SJSA1 (cell line): ENCODE data around the gene R3HDML. TPM values are rescaled to one million over a fixed set of nuclear protein-coding genes. Genes with fewer than 3 reads are reported as not detected.
A peak's percentile ranks its signal among the peaks of the same experiment; 100 is the strongest.

Experiments
- DNase-seq, 2 experiments: peaks; one replicate each; pipeline ENCODE4 v3.0.0-alpha.2; 2015 to 2020; ENCODE audit warnings: low spot score in 2 of 2, low read depth in 1 of 2
- H3K27ac ChIP-seq: fragments of 250-450 bp; sonication (Bioruptor Pico); 2 replicates; pipeline ENCODE4 v1.5.1; 2020; ENCODE audit warnings: mild to moderate bottlenecking, moderate library complexity
- H3K27me3 ChIP-seq: fragments of 250-450 bp; sonication (Bioruptor Pico); replicated peaks from 2 replicates; pipeline ENCODE4 v1.5.1; 2020; ENCODE audit warnings: mild to moderate bottlenecking, moderate library complexity
- H3K36me3 ChIP-seq: fragments of 250-450 bp; sonication (Bioruptor Pico); 2 replicates; pipeline ENCODE4 v1.5.1; 2020; ENCODE audit warnings: mild to moderate bottlenecking
- H3K4me1 ChIP-seq: fragments of 250-450 bp; sonication (Bioruptor Pico); replicated peaks from 2 replicates; pipeline ENCODE4 v1.6.1; 2021; ENCODE audit warnings: mild to moderate bottlenecking
- H3K4me3 ChIP-seq: fragments of 250-450 bp; sonication (Bioruptor Pico); 2 replicates; pipeline ENCODE4 v1.5.1; 2020; ENCODE audit warnings: mild to moderate bottlenecking
- H3K9me3 ChIP-seq: fragments of 250-450 bp; sonication (Bioruptor Pico); replicated peaks from 2 replicates; pipeline ENCODE4 v1.5.1; 2020; ENCODE audit warnings: mild to moderate bottlenecking
- total RNA-seq: library from RNA; depleted of rRNA; stranded (reverse); fragments of >200 nt; shearing (Covaris generic); gene quantifications from 2 replicates; pipeline ENCODE4 v1.2.3, GENCODE V29; 2014; rRNA removed

The R3HDML gene
- total RNA-seq, 1 experiment from 2014 or later, result not detected

- Histone ChIP-seq H3K27ac (no peak overlapping the region), H3K4me3 (no peak overlapping the region), H3K9me3 (no peaks in the 10 kb centered on the region), H3K36me3 (no peaks in the 10 kb centered on the region), H3K4me1 (peaks cover 6% of the 10 kb centered on the region; the same call in 1 of the 2 replicates), H3K27me3 (no peaks in the 10 kb centered on the region)
- no peak for DNase-seq
Measured at GRCh38 chr20:44393608-44394451, 57.0 kb downstream of the R3HDML start.

GRCh38 chr20:44394452-44394701 lies 57.5 kb downstream of the R3HDML start:
- Histone ChIP-seq H3K9me3 (no peaks in the 10 kb centered on the region), H3K27ac (no peak overlapping the region), H3K4me1 (peaks cover 6% of the 10 kb centered on the region; the same call in 1 of the 2 replicates), H3K4me3 (no peak overlapping the region), H3K36me3 (no peaks in the 10 kb centered on the region), H3K27me3 (no peaks in the 10 kb centered on the region)
- no peak for DNase-seq

- H3K27me3 ChIP-seq, result no peaks in the 10 kb centered on the region
Measured at GRCh38 chr20:44394702-44395460, 58.0 kb downstream of the R3HDML start.

GRCh38 chr20:44395461-44396340 lies 58.9 kb downstream of the R3HDML start:
- Histone ChIP-seq H3K27me3 (no peaks in the 10 kb centered on the region), H3K4me3 (no peak overlapping the region), H3K9me3 (no peaks in the 10 kb centered on the region), H3K27ac (no peak overlapping the region), H3K4me1 (peaks cover 6% of the 10 kb centered on the region; the same call in 1 of the 2 replicates), H3K36me3 (no peaks in the 10 kb centered on the region)
- DNase-seq, result no peak

More at GRCh38 chr20:44394702-44395460, 58.0 kb downstream of the R3HDML start:
- DNase-seq, result no peak
- H3K4me3 ChIP-seq, result no peak overlapping the region
- no peaks in the 10 kb centered on the region for H3K9me3 ChIP-seq
- H3K4me1 ChIP-seq, result peaks cover 6% of the 10 kb centered on the region; the same call in 1 of the 2 replicates
- no peak overlapping the region for H3K27ac ChIP-seq
- H3K36me3 ChIP-seq, result no peaks in the 10 kb centered on the region

GRCh38 chr20:44396369-44397130 lies 59.7 kb downstream of the R3HDML start:
- no peak overlapping the region for H3K4me3 ChIP-seq
- no peaks in the 10 kb centered on the region for H3K27me3 ChIP-seq
- H3K4me1 ChIP-seq, result peaks cover 6% of the 10 kb centered on the region; the same call in 1 of the 2 replicates
- no peak overlapping the region for H3K27ac ChIP-seq
- no peak for DNase-seq
- no peaks in the 10 kb centered on the region for H3K9me3 ChIP-seq
- no peaks in the 10 kb centered on the region for H3K36me3 ChIP-seq

GRCh38 chr20:44398335-44398734 lies 61.5 kb downstream of the R3HDML start:
- Histone ChIP-seq H3K36me3 (no peaks in the 10 kb centered on the region), H3K27ac (no peak overlapping the region), H3K4me3 (no peak overlapping the region), H3K9me3 (no peaks in the 10 kb centered on the region), H3K27me3 (no peaks in the 10 kb centered on the region), H3K4me1 (peaks cover 6% of the 10 kb centered on the region; the same call in 1 of the 2 replicates)
- DNase-seq, result peak in 1 of 2 experiments; percentile 52

GRCh38 chr20:44399446-44399845 lies 62.6 kb downstream of the R3HDML start:
- DNase-seq, result no peak
- no peaks in the 10 kb centered on the region for H3K9me3 ChIP-seq
- peaks cover 6% of the 10 kb centered on the region; the same call in 1 of the 2 replicates for H3K4me1 ChIP-seq
- no peak overlapping the region for H3K4me3 ChIP-seq
- H3K27me3 ChIP-seq, result no peaks in the 10 kb centered on the region
- H3K27ac ChIP-seq, result no peak overlapping the region
- H3K36me3 ChIP-seq, result no peaks in the 10 kb centered on the region

- Histone ChIP-seq H3K27me3 (no peaks in the 10 kb centered on the region), H3K27ac (no peak overlapping the region), H3K9me3 (no peaks in the 10 kb centered on the region), H3K4me1 (peaks cover 11% of the 10 kb centered on the region), H3K36me3 (no peaks in the 10 kb centered on the region), H3K4me3 (no peak overlapping the region)
- no peak for DNase-seq
Measured at GRCh38 chr20:44400671-44400969, 63.8 kb downstream of the R3HDML start.

Other genes with a start within 250 kb of the R3HDML start
- gene JPH2, start 149.9 kb upstream of the R3HDML start, total RNA-seq, result 19.1 and 21.7 TPM in 2 replicates
- gene OSER1, start 126.3 kb upstream of the R3HDML start, total RNA-seq, result 33.8 and 58.7 TPM in 2 replicates
- gene GDAP1L1, start 89.7 kb upstream of the R3HDML start, total RNA-seq, result not detected in 2 replicates
- 4.4 and 6.9 TPM in 2 replicates for gene FITM2, start 25.8 kb upstream of the R3HDML start, total RNA-seq
- gene HNF4A, start 18.7 kb downstream of the R3HDML start, total RNA-seq, result not detected in 2 replicates
- gene TTPAL, start 138.8 kb downstream of the R3HDML start, total RNA-seq, result 8.8 and 9.1 TPM in 2 replicates
- gene SERINC3, start 185.0 kb downstream of the R3HDML start, total RNA-seq, result 69.2 and 76.1 TPM in 2 replicates
- gene PKIG, start 245.5 kb downstream of the R3HDML start, total RNA-seq, result 54.6 and 71.0 TPM in 2 replicates